T-helper 1 cell (primary cell): Measurements from ENCODE around the gene SHROOM1.
"Not testable (repeated sequence)": the region's sequence is repeated elsewhere in the genome, so short reads cannot be mapped to it uniquely, and the experiment has no call there.

Experiments used
- DNase-seq, 5 donors: peaks; one replicate each; pipeline ENCODE4 v3.0.0-alpha.2; 2012 to 2020

The SHROOM1 gene

DNA sequence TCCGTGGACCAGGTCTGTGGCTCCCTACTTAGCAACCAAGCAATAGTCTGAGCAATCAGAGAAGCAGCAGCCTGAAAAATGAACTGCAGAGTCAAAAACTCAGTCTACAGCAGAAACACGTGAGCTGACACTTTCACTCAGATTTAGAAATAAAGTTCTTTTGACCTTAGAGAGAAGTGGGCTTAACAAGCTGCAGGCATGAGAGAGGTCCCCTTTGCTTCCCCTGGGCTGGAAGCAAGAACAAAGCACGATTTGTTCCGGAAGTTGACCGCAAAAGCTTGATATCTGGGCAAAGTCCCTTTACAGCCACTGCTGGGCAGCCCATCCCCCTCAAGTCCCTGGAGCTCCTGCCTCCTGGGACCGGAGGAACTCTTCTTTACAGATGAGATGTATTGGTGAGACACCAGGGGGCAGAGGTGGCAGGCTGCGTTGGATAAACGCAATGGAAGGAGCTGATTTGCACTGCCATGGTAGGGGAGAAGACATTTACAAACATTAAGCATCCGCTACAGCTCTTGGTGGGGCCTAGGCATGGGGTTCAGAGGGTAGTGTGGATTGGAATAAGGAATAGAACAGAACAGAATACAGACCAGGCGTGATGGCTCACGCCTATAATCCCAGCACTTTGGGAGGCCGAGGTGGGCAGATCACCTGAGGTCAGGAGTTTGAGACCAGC lies 23.1 kb downstream of the SHROOM1 start:
- no peak for DNase-seq

DNA sequence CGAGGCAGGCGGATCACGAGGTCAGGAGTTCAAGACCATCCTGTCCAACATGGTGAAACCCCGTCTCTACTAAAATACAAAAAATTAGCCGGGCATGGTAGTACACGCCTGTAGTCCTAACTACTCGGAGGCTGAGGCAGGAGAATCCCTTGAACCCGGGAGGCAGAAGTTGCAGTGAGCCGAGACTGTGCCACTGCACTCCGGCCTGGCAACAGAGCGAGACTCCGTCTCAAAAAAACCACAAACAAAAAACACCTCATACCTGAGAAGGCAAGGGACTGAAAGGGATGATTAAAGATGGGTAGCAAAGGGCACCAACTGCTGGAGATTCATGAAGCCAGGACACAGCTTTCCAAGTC lies 23.7 kb downstream of the SHROOM1 start:
- DNase-seq = not testable (repeated sequence)

DNA sequence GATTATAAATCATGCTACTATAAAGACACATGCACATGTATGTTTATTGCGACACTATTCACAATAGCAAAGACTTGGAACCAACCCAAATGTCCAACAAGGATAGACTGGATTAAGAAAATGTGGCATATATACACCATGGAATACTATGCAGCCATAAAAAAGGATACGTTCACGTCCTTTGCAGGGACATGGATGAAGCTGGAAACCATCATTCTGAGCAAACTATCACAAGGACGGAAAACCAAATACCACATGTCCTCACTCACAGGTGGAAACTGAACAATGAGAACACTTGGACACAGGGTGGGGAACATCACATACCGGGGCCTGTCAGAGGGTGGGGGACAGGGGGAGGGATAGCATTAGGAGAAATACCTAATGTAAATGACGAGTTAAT lies 24.6 kb downstream of the SHROOM1 start:
- not testable (repeated sequence) for DNase-seq

DNA sequence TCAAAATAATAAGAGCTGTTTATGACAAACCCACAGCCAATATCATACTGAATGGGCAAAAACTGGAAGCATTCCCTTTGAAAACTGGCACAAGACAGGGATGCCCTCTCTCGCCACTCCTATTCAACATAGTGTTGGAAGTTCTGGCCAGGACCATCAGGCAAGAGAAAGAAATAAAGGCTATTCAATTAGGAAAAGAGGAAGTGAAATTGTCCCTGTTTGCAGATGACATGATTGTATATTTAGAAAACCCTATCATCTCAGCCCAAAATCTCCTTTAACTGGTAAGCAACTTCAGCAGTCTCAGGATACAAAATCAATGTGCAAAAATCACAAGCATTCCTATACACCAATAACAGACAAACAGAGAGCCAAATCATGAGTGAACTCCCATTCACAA lies 26.2 kb downstream of the SHROOM1 start:
- DNase-seq = not testable (repeated sequence)

DNA sequence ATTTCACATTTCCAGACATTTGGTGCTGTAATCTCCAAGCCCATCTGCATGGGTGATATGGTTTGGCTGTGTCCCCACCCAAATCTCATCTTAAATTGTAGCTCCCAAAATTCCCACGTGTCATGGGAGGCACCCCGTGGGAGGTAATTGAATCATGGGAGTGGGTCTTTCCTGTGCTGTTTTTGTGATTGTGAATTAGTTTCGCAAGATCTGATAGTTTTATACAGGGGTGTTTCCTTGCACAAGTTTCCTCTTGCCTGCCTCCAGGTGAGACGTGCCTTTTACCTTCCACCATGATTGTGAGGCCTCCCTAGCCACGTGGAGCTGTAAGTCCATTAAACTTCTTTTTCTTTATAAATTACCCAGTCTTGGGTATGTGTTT lies 27.8 kb downstream of the SHROOM1 start:
- not testable (repeated sequence) for DNase-seq

DNA sequence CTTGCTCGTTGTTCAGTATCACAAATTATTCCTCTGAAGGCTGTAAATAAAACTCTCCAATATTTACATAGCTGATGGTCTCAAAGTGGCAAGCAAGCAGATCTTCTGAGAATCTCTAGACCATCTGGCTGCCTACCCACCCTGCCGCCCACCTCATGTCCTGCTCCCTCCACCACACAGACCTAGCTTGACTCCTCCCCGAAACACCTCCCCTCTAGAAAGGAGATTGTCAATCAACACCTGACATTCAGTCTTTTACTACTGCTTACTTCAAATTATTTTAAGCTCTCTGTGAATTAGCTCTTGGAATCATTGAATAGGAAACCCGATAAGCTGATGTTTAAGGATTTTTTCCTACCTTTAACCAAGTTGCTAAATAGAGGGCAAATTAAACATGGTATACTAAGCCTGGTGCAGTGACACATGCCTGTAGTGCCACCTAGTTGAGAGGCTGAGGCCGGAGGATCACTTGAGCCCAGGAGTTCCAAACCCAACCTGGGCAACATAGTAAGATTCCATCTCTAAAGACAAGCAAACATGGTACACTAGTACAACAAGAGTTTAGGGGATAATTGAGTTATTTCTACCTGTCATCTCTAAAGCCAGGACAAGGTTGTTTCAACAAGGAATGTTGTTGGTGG lies 28.3 kb downstream of the SHROOM1 start:
- DNase-seq = no peak

DNA sequence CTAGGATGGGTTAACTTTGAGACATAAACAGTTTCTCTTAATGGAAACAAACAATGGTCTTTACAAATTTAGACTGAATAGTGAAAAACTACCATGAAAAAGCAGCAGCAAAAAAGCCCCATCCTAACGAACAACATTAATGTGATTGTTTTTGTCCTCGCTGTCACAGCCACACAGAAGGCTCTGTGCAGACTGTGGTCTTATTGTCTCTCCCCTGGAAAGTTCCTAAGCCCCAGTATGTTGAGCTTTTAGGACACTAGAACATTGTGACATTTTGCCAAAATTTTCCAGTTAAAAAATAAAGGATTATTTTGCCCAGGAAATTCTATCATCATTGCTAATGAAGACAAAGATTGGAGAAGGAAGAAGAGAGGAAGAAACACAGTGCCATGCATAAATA lies 29.9 kb downstream of the SHROOM1 start:
- DNase-seq = no peak

DNA sequence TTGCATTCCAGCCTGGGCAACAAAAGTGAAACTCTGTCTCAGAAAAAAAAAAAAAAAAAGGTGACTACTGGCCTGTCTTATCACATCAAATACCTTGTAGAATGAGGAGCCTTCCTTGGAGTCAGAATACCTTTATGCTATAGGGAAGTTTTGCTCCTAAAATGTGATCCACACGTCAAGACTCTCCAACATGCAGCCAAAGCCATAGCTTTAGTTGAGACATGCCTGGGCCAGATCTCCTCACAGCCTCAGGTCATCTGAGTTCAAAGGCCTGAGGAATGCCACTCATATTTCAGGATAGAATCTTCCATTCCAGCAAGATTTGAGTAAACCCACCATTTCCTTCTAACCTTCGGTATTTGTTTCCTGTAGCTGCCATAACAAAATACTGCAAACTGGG lies 31.1 kb downstream of the SHROOM1 start:
- no peak for DNase-seq

DNA sequence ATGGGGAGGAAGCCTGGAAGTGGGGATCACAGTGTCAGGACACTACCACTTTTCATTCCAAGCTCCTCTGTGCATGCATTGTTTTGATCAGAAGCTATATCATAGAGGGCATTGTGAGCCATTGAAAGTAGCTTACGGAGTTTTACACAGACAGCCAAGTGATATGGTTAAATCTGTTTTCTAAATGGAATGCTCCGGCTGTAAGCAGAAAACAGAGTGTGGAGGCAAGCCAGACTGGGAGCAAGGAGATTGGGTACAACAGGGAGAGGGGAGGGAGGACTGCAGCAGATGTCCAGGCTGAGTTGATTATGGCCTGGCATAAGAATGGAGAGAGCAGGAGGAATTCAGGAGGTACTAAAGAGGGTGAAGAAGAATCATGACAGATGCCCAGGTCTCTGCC lies 32.8 kb downstream of the SHROOM1 start:
- no peak for DNase-seq

DNA sequence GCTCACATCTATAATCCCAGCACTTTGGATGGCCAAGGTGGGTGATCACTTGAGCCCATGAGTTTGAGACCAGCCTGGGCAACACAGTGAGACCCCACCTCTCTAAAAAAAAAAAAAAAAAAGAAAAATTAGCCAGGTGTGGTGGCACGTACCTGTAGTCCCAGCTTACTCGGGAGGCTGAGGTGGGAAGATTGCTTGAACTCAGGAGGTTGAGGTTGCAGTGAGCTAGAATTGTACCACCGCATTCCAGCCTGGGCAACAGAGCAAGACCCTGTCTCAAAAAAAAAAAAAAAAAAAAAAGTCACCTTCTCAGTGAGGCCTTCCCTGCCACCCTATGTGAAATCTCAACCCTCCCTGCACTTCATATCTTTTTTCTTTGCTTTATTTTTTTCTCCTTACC lies 39.4 kb downstream of the SHROOM1 start:
- no peak for DNase-seq

DNA sequence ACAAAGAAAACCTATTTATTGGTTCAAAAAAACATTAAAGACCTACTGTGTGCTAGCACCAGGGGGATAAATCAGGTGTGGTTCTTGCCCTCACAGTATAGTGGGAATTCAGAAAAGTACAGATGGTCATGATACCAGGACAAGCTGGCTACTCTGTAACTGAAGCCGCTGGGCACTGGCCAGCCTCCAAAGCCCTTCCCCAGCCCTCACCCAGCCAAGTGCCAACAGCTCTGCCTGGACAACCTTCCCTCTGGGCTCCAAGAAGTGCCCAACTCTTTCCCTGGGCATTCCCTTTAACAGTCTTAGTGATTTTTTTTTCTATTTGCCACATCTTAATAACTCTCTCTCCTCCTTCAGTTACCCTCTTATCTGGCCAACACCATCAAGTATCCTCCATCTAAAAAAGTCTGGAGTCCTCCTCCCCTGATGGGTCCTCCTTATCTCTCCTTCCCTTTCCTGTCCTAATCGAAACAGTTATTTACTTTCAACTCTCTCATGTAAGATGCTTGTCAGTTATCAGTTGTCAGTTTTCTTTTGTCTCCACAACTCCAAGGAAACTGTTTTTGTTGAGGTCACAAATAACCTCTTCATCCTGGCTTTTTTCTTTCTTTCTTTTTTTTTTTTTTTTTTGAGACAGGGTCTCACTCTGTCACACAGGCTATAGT lies 40.1 kb downstream of the SHROOM1 start:
- no peak for DNase-seq

DNA sequence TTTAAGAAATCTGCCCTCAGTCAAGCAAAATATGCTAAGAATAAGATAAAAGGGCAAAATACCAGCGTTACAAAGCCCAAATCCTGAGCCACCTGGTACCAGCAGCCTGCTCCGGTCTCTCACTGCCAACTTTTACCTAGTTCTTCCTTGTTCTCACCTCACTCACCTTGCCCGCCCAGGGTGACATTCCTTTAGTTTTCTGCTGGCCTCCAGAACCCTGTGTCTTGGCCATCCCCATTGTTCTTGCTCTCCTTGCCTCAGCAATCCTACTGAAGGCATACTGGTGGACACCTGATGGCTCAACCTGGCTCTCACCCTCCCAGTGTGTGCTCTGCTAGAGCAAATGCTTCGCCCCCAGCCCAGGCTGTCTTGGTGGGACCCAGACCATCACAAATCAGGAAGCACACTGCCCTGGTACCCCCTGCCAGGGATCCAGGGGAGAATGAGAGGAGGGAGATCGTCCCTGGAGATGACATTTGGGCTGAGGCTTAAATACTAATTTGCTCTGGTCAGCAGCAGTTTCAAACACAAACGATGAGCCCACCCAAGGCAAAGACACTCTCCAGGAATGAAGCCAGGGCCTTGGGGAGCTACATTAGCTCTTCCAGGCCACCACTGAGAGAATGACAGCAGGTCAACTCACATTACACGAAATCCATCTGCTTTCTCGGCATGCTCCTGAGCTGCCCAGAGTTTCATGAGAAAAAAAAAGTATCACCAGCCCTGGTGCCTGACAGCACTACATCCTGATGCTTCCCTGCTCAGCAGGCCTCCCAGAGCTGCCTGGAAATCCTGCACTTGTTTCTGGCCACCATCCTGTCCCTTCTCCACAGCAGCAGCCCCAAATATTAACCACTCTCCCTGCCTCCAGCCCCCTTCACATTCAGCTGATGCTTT lies 41.2 kb downstream of the SHROOM1 start:
- no peak for DNase-seq

DNA sequence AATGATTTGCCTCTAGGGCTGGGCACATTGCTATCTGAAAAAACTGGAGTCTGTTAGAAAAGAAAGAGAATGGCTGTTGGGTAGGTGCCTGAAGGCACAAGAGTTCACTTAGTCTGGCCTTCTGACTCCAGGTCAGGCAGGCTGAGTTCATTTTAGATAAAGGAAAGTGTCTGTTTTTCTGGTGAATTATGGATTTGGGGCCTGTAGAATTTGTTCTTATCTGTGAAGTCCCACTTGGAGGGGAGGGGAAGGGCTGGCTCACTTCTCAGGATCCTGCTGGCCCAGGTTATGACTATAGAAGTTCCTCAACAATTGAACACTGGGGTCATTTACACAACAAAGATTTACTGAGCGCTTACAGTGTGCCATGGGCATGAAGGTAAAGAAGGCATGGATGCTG lies 41.9 kb downstream of the SHROOM1 start:
- no peak for DNase-seq

DNA sequence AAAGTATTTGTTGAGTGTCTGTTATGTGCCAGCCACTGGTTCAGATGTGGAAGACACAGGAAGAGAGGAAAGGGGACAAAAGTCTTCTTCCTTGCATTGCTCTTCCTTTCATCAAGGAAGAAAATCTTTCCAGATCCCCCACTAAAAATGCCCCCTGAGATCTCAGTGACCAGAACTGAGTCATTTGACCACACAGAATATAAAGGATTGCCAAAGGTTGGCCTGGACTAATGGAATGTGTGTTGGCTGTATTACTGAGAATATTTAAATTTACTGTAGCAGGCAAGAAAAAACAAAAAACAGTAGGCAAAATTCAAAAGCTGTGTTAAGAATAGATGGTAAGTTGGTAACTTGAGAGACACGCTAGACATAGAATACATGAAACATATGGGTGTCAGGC lies 43.4 kb downstream of the SHROOM1 start:
- no peak for DNase-seq

DNA sequence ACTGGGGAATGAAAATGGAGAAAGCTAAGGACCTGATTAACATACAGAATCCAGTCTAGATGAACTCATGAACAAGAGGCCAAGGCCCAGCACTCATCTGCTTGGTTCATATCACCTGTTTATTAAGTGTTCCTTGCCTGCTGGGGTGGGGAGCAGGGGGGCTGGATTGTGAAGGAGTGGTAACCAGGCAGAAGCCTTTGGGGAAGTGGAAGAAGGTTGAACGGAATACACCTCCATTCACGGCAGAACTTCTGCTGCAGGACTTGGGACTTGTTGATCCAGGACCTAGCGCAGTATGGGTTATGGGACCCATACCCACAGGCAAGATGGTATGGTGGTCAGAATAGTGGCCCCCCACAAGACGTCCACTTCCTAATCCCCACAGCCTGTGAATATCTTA lies 44.6 kb downstream of the SHROOM1 start:
- no peak for DNase-seq

DNA sequence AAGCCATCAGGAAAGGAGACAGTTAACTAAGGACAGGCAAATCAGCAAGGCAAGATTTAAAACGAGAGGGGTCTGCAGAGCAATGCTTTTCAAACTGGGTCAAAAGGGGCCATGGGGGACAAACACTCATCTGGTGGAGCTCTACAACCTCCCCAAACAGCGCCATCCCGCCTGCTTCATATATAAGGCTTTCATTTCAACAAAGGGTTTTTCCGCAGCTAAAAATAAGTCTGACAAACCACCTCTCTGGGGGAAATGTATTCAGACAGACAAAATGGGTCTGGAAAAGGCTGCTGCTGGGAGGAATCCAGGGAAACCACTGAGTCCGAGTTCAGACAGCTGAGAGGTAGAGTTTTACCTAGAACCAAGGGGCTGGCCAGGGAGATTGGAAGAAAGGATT lies 45.1 kb downstream of the SHROOM1 start:
- DNase-seq = no peak

DNA sequence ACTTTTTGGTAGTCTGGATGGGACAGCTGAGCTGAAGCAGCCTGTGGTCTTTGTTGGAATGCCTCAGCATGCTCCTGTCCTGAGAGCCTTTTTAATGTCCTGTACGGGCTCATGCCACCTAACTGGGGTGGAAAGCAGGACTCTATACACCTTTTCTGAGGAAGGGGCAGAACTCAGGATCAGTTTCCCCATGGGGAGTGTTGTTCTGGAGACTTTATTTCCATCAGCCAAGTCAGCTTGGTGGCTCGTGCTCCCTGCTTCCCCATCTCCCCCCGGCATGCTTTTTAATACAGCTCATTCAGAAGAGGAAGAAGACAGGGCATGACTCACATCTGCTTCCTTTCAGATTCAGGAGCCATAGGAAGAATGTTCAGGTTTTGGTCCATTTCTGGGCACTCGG lies 48.3 kb downstream of the SHROOM1 start:
- no peak for DNase-seq

DNA sequence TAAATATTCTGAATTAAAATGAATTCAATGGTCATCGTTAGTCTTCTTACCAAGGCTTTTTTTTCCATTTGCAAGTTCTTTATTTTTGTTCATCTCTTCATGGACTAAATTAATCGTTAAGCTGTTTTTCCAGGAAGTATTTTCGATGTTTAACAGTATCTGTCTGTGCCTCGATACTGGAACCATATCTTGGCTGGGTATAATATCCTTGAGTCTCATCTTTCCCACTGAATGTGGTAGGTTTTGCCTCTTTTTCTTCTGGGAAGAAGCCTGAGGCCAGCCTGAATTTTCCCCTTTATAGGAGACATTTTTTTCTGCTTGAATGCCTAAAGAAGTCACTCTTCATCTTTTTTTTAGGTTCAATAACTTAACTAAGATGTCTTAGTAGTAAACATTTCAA lies 49.4 kb downstream of the SHROOM1 start:
- no peak for DNase-seq

DNA sequence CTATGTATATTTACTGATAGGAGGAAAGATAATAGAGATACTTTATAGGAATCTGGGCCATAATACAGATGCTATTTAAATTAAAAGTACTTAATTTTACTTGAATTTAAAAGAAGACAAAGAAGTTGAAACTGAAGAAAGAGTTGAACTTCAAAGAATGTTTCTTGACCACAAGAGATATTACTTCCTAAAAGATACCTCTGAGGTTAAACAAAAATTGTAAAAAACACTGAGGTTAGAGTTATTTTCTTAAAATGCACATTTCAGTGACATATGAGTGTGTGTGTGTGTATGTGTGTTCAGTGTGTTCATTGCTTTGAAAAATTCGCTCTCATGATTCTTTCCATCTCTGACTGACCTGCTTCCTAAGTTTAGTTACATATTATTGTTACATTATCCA lies 49.9 kb downstream of the SHROOM1 start:
- DNase-seq = no peak

DNA sequence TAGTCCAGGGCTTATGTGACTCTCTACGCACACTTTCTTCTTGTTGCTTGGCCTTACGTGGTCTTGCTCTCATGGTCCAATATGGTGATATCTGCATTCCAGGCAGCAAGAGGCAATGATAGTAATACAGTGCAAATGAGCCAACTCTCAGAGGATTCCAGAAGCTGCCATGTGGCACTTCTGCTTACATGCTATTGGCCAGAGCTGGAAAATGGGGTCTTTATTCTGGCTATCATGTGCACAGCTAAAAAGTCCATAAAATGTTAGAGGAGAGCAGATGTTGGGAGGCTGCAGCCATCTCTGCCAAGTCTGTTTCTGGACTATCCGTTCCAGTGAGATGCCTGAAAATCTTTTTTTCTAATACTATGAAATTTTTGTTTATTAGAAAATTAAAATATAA lies 50.5 kb downstream of the SHROOM1 start:
- DNase-seq = no peak

DNA sequence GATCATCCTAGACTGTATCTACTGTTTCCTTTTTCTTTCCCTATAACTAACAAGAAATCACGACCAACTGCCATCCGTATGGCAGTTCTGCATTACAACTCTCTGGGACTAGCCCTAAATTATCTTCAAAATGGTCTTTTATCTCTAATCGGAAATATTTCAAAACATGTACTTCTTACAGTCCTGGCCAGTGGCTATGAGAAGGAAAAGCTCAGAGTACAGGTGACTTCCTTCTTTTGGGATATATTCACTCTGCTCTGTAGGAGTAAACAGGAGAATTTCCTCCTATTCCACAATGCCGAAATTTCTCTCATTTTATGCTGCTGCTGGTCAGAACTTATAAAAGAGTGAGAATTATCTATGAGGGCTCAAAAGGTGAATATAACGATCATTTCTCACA lies 51.6 kb downstream of the SHROOM1 start:
- no peak for DNase-seq

DNA sequence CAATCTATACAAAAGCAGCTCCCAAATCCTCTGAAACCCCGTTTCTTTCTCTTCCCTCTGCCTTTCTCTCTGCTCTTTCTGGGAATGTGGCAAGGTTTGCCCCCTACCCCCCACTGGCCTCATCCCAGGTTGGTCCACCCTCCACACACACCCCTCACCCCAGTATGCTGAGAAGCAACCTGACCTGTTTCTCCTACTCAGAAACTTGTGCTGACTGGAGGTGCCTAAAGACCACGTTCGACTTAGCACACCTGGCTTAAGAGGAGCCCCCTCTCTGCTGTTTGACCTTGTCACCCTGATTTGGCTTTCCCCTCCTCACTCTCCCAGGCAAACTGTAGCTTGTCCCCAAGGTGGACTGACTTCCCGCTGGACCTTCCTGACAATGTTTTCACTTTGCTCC lies 52.3 kb downstream of the SHROOM1 start:
- DNase-seq = no peak
